Measurements from ENCODE around the gene MXD1. TPM values are rescaled to one million over a fixed set of nuclear protein-coding genes. Genes with fewer than 3 reads are reported as not detected.

The MXD1 gene
- total RNA-seq, 2 donors from 2014 or later, result 3.6 to 4.6 TPM

DNA sequence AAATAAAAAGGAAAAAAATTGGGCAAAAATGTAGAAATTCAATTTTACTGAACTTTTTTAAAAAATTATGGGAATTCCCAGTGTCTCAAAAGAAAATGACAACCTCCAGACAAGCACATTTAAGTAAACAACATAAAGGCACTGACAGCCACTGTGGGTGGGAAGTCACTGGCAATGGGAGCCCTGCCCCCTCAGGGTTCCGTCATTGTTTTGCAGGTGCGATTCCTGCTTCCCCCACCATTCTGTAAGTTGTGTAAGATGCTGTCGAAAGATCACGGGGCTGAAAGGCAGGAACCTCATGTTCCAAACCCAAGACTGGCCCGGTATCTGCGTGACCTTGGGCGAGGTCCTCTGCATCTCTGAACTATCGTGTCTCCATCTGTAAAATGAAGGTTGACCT lies 62.3 kb downstream of the MXD1 start:
- no peak for TF ChIP-seq POLR2A (IDR thresholded peaks at IDR 0.05)
- no peak for TF ChIP-seq CTCF (IDR thresholded peaks at IDR 0.05)
- no peak overlapping the region for H3K4me3 ChIP-seq
- ATAC-seq, result no peak
- no peaks in the 10 kb centered on the region for H3K4me1 ChIP-seq
- DNase-seq, result no peak
- no peak overlapping the region for H3K27ac ChIP-seq
- WGBS, 2 donors, result 84 to 90% methylated on average over 8 of the region's 8 CpGs
- no peaks in the 10 kb centered on the region for H3K36me3 ChIP-seq (replicated peaks in 1 of 2; ENCODE audit: insufficient read depth in 1 of 2, low read depth in 2 of 2)
- intact Hi-C loops (cut with DNase I), result no loop called here
- no peaks in the 10 kb centered on the region for H3K27me3 ChIP-seq
- H3K9me3 ChIP-seq, result no peaks in the 10 kb centered on the region

DNA sequence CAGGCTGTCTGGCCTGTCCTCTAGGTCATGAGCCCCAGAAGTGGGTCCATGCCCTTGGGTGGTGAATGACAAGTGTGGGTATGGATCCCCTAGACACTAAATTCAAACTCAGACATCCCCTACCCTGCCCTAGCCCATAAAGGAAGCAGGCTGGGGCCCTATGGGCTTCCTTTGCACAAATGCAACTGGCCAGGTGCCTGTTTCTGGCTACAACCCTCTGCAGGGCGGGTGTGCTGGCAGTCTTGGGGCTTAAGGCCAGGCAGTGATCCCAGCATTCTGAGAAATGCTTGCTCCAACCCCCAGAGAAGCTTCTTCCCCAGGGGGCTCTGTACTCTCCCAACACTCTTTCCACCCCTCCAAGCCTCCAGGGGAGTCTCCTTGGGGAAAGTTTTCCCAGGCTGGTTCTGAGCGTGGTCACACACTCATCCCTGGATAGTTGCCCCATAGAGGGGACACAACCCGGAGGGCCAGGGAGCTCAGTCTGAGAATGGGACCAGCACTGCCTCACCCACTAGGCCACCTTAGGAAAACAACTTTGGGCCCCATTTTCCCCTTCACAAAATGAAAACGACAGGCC lies 63.1 kb downstream of the MXD1 start:
- intact Hi-C loops (cut with DNase I), result no loop called here
- ATAC-seq, result no peak
- WGBS, 2 donors, result 77 to 81% methylated on average over 4 of the region's 4 CpGs
- TF ChIP-seq POLR2A (IDR thresholded peaks at IDR 0.05), result no peak
- no peak for TF ChIP-seq CTCF (IDR thresholded peaks at IDR 0.05)
- DNase-seq, result no peak
- Histone ChIP-seq H3K27me3 (no peaks in the 10 kb centered on the region), H3K27ac (no peak overlapping the region), H3K4me1 (no peaks in the 10 kb centered on the region), H3K4me3 (no peak overlapping the region), H3K36me3 (replicated peaks in 1 of 2; ENCODE audit: insufficient read depth in 1 of 2, low read depth in 2 of 2) (no peaks in the 10 kb centered on the region), H3K9me3 (no peaks in the 10 kb centered on the region)

DNA sequence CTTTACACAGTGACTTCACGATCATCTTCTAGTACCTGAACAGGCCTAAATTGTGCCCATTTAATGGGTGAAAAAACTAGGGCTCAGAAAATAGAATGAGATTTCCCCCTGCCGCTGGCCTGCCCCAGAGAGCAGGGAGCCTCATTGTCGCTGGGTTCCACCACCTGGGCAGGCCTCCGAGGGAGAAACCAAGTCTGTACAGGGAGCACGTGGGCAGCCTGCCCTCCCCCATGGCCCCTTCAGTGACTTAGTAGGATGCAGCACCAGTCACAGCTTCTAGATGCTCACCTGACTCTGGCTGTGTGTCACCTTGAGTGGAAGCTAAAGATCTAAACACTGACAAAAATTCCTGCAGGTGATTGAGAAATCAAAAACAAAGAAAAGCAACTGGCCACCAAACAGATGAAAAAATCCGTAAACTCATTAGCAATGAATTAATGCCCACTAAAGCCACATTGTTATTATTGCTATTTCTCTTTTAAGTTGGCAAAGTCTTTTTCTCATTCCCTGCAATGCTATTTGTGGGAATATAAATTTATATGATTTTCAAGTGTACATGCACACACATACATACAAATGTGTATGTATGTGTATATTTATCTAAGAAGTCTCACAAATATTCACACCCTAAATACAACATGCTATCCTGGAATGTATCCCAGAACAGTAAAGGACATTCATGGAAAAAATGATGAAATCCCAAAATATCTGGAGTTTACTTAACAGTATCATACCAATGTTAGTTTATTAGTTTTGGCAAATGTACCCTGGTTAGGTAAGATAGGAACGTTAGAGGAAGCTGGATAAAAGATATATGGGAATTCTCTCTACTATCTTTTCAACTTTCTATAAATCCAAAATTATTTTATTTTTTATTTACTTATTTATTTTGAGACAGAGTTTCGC lies 65.2 kb downstream of the MXD1 start:
- Histone ChIP-seq H3K27me3 (no peaks in the 10 kb centered on the region), H3K4me1 (no peaks in the 10 kb centered on the region), H3K27ac (no peak overlapping the region), H3K4me3 (no peak overlapping the region), H3K36me3 (replicated peaks in 1 of 2; ENCODE audit: insufficient read depth in 1 of 2, low read depth in 2 of 2) (no peaks in the 10 kb centered on the region), H3K9me3 (no peaks in the 10 kb centered on the region)
- no peak for DNase-seq
- intact Hi-C loops (cut with DNase I), result no loop called here
- no peak for ATAC-seq
- WGBS, 2 donors, result 72 to 76% methylated on average over 8 of the region's 8 CpGs
- no peak for TF ChIP-seq CTCF (IDR thresholded peaks at IDR 0.05)
- TF ChIP-seq POLR2A (IDR thresholded peaks at IDR 0.05), result no peak

DNA sequence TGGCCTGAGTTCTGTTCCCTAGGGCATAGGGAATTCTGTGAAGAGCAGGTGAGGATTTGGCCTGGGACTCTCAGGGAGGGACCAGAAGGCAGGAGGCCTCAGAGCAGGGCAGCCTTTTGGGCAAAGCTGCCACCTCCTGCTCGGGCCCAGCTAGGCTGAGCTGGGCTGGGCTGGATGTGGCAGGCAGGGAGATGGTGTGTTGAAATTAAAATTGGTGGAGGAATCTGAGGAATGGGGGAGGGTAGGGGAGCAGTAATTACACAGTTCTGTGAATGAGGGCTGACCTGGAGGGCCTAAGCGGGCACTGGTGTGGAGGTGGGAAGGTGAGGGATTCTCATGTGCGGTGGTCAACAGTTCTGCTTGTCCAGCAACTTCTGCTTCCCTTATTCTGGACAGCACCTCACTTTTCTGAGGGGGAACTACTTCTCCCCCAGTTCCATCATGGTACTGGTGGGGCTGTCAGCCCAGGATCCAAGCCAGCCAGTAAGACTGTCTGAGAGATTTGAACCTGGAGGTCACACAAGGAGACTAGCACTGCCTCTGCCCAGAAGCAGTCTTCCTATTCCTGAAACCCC lies 68.6 kb downstream of the MXD1 start:
- no peaks in the 10 kb centered on the region for H3K9me3 ChIP-seq
- WGBS, 2 donors, result 76 to 100% methylated on average over 3 of the region's 3 CpGs
- H3K4me3 ChIP-seq, result no peak overlapping the region
- intact Hi-C loops (cut with DNase I), result no loop called here
- TF ChIP-seq POLR2A (IDR thresholded peaks at IDR 0.05) (no peak), CTCF (IDR thresholded peaks at IDR 0.05) (no peak)
- H3K36me3 ChIP-seq (replicated peaks in 1 of 2; ENCODE audit: insufficient read depth in 1 of 2, low read depth in 2 of 2), result no peaks in the 10 kb centered on the region
- no peak overlapping the region for H3K27ac ChIP-seq
- H3K27me3 ChIP-seq, result no peaks in the 10 kb centered on the region
- no peak for ATAC-seq
- DNase-seq, result no peak
- H3K4me1 ChIP-seq, result no peaks in the 10 kb centered on the region
